Hepatocyte (in vitro differentiated cells): ENCODE measurements around the gene WASHC4.

Experiments used
- EZH2 ChIP-seq: fragments of 200-600 bp; sonication (generic); IDR thresholded peaks from 2 replicates; pipeline ENCODE4 v1.6.1; 2016; ENCODE audit warnings: antibody characterized with exemption, mild to moderate bottlenecking, borderline replicate concordance
- EZH2phosphoT487 ChIP-seq: fragments of 200-600 bp; sonication (generic); IDR thresholded peaks from one replicate; pipeline ENCODE4 v1.6.1; 2018; ENCODE audit warnings: antibody characterized with exemption, mild to moderate bottlenecking, low read depth, moderate library complexity; ENCODE audit not compliant: unreplicated experiment, severe bottlenecking
- TF ChIP-seq, protein P1 (sequence below): fragments of 200-600 bp; sonication (generic); IDR thresholded peaks from 2 replicates; pipeline ENCODE4 v1.5.1; 2016; ENCODE audit warnings: antibody characterized with exemption, mild to moderate bottlenecking; ENCODE audit not compliant: poor library complexity

DNA sequence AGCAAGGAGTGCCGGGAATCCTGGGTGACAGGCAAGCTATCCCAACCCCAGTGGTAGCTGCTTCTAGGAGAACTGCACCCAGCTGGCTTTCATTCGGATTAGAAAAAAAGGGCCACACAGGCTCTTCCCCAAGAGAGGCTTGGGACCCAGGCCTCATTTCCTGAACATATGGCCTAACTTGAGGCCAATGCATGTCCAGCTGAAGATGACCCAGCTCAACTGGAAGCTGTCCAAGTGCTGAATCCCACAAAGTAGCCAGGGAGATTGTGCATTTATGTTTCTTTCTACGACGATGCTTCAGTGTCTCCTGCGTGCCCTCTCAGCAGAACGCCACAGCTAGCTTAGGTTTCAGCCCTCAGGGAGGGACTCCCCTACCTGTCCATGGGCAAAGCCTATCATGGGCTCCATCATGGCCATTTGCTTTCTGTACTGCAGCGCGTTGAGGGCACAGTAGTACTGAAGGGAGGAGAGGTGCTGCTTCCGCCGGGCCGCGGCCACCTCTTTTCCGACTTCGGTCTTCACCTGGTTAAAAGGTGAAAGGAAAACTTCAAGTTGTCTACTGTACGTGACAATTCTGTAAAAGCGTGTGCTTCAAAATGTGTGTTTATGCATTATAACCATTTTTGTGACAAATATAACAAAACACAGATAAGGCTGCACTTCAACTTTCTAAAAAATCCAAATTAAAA lies 99.3 kb downstream of the WASHC4 start:
- TF ChIP-seq, protein P1, sequence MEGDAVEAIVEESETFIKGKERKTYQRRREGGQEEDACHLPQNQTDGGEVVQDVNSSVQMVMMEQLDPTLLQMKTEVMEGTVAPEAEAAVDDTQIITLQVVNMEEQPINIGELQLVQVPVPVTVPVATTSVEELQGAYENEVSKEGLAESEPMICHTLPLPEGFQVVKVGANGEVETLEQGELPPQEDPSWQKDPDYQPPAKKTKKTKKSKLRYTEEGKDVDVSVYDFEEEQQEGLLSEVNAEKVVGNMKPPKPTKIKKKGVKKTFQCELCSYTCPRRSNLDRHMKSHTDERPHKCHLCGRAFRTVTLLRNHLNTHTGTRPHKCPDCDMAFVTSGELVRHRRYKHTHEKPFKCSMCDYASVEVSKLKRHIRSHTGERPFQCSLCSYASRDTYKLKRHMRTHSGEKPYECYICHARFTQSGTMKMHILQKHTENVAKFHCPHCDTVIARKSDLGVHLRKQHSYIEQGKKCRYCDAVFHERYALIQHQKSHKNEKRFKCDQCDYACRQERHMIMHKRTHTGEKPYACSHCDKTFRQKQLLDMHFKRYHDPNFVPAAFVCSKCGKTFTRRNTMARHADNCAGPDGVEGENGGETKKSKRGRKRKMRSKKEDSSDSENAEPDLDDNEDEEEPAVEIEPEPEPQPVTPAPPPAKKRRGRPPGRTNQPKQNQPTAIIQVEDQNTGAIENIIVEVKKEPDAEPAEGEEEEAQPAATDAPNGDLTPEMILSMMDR = no peak
- TF ChIP-seq EZH2 (no peak), EZH2phosphoT487 (no peak)
